Activated T-cell treated with anti-CD3 and anti-CD28 coated beads for 1 hour (primary cell): ENCODE data around the gene KNDC1.
"Not testable (repeated sequence)": the region's sequence is repeated elsewhere in the genome, so short reads cannot be mapped to it uniquely, and the experiment has no call there.

Source experiments
- DNase-seq: peaks from one replicate; pipeline ENCODE4 v3.0.0-alpha.2; 2020; ENCODE audit warnings: low read depth

The KNDC1 gene

DNA sequence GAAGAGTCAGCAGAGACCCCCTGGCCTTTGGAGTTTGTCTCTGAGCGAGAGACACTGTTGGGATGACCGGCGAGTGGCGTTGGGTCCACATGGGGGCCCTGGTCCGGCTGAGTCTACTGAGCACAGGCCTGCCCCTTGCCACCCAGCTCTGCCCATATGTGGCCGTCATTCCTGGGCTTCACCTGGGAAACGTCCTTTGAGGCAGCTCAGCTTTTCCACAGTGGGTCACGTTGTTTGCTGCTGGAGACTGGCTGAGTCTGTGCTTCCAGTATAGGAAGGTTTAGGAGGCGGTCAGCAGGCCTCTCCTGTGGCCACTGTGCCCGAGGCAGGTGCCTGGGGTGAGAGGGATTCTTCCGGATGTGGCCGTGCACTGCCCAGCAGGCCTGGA lies 99.6 kb downstream of the KNDC1 start:
- no peak for DNase-seq

DNA sequence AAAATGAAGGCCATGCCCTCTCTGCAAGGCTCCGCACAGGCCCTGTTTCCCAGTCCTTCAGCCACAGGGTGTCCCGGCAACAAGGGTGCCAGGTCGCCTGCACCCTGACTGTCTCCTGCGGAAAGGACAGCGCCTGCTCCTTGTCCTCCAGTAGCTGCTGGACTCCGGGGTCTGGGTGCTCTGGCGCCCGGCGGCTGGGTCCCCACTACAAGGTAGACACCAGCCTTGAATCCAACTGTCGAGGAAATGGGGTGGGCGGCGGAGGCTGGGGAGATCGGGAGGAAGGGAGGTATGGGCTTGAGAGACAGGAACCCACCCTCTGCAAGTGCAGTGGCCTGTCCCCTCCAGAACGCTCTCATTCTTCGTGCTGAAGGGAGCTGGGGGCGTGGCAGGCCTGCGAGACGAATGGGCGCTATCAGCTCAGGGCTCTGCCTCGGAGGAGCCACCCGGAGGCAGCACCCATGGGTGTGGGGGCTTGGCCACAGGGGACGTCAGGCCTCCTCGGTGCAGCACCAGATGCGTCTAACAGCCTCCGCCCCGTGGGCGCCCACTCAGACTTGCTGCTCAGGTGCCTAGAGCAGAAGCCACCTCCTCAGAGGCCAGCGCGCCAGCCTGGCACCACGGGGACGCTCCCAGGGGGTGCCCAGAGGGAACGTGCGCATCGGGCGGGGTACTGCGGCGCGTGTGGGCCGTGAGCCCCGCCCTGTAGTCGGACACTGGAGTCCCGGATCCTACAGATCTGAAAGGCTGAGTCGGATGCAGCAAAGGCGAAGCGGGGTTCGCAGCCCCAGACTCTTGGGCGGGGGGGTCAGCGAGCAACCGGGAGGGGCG lies 101.1 kb downstream of the KNDC1 start:
- DNase-seq = no peak

DNA sequence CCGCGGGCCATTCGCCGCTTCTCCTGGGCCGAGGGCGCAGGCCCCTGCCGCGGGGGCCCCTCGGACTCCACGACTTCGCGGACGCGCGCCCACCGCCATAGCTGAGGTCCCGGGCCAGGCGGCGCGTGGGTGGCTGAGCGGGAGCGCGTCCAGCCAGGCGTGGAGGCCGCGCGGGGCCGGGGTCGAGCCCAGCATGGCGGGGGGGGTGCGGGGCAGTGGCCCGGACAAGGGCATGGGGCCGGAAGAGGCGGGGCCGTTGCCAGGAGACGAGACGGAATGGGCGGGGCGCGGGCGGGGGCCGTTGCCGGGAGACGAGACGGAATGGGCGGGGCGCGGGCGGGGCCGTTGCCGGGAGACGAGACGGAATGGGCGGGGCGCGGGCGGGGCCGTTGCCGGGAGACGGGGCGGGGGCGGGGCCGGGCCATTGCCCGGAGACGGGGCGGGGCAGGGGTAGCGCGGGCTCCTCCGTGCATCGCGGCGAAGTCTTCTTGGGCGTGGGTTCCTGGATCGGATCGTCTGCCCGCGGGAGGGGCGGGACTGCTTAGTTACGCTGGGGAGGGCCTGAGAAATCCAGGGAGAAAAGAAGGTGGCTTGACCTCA lies 101.8 kb downstream of the KNDC1 start:
- DNase-seq = peak; percentile 76

DNA sequence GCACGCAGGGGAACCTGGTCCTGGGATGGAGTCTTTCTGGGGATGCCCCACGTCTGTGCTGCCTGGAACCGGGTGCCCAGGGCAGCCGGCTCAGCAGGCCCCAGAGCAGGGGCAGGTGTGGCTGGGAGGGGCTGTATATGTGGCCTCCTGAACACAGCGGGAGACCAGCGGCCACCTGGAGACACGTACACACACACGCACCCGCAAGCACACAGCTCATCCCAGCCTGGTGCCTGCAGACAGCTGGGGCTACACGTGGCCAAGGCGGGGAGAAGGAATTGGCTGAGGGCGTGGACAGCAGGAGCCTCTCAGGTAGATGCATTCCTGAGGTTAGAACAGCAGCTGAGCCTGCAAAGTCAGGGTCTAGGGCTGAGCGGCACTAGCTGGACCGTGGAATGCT lies 102.7 kb downstream of the KNDC1 start:
- DNase-seq = no peak

DNA sequence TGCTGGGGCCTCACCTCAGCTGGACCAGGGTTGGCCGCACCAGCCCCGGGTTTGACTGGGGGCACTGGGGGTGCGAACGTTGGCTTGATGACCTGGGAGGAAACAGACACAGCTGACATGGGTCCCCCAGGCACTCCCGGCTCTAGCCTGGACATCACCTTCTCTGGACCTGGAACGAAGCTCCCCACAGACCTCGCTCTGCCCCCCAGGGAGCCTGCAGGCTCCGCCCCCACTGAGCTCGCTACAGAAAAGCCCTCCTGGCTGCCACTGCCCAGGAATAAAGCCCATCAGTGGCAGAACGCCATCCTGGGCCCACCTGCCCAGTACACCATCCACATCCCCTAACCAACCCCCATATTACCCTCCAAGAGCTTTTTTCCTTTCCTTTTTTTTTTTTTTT lies 103.7 kb downstream of the KNDC1 start:
- DNase-seq = no peak

DNA sequence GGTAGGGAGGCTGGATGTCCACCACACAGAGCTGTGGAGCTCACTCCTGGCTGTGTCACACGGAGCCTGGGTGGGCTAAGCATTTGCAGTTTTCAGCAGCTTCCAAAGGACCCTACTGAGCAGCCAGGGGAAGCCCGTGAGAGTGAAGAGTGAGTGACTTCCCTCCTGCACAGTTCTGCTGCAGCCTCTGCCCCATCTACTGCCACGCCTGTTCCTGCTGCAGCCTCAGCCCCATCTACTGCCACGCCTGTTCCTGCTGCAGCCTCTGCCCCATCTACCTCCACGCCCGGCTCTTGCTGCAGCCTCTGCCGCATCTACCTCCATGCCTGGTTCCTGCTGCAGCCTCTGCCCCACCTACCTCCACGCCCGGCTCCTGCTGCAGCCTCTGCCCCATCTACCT lies 104.4 kb downstream of the KNDC1 start:
- DNase-seq = no peak

DNA sequence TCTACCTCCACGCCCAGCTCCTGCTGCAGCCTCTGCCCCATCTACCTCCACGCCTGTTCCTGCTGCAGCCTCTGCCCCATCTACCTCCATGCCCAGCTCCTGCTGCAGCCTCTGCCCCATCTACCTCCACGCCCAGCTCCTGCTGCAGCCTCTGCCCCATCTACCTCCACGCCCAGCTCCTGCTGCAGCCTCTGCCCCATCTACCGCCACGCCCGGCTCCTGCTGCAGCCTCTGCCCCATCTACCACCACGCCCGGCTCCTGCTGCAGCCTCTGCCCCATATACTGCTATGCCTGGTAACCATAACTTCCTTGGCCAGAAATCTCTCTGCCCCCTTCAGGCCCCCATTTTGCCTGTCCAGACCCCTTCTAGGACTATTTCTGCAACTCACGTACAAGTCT lies 105.0 kb downstream of the KNDC1 start:
- not testable (repeated sequence) for DNase-seq

DNA sequence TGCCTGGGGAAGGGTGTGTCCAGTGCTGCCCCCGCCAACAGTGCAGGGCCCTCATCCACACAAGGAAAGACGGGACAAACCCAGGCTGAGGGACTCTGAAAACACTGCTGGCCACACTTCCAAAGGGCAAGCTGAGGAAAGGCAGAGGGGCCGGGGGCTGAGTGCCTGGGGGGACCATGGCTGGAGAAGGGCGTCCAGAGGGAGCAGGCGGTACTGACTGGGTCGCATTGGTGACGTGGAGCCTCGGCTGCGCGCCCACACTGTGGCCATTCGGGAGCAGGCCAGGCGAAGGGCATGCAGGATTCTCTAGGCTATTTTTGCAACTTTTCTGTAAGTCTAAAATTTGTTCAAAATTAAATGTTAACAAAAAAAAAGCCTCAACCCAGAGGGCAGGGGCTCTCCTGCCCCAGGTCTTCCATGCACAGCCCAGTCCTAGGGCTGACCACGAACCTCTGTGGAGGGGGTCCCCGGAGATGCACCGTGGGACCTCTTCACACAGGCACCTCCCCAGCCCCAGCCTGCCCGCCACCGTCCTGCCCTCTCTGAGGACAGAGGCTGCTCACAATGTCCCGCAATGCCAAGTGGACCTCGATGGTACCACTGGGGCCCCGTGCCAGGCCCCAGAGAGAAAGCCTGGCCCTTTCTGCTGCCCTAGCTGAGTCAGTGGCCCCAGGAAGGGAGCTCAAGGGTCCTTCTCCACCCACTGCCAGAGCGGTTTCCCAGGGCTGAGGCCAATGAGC lies 106.2 kb downstream of the KNDC1 start:
- DNase-seq = no peak

DNA sequence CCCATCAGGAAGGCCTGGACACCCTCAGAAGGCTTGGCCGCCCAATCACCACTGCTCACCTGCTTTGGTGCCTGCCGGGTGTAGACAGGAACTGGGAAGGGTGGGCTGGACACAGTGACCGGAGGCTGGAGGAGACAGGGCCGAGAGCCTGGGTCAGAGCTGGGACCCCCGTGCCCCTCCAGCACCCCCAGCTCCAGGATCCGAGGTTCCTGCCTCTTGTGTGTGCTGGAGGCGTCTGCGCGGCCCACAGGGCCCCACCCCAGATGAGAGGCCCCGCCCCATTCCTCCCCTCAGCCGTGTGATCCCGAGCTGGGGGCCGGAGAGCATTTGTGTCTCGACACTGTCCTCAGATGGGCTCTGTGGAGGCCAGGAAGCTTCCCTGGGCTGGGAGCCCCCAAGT lies 107.3 kb downstream of the KNDC1 start:
- DNase-seq = no peak

DNA sequence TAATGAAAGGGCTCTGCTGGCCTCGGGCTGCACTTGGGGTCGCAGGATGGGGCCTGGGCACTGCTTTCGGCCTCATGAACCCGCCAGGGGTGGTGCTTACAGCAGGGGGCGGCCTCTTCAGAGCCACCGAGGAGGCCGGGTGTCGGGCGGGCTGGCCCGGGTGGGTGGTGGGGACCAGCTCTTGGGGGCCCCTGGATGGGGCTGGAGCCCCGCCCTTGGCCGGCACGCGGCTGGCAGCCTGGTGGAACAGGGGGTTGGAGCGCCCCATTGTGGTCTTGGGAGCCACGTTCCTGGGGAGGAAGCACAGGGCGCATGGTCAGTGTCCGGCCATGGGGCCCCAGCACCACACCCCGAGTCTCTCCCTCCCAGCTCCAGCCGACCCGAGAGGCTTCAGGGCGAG lies 107.8 kb downstream of the KNDC1 start:
- no peak for DNase-seq

DNA sequence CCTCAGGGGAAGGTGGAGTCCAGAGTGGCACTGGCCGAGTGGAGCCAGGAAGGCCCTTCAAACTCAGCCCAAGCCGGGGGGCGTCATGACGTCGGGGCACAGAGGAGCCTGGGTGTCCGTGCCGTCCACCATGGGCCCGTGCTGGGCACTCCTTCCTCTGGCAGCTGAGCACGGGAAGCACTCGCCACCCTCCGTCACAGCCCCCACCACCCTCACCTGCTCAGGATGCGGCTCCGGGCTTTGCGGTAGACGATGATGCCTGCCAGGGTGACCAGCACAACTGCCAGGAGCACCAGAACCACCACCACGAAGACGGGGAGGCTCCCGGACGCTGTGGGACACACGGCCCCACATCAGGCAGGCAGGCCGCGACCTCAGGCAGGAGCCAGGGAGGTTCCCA lies 108.5 kb downstream of the KNDC1 start:
- no peak for DNase-seq

DNA sequence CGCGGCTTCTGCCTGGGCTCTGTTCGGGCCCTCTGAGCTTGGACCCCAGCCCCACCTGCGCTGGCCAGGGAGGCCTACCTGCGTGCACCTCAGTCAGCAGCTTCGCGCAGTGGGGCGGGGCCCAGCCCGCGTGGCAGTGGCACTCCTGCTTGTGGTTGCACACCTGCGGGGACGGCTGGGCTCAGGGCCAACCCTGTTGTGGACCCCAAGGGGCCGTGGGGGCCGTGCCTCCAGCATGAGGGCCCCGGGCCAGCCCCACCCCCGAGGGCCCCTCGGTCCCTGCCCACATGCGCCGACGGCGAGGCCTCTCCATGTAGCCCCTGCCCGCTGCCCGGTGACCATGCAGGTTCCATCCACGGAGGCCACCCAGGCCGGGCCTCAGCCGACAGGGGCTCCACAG lies 109.3 kb downstream of the KNDC1 start:
- no peak for DNase-seq

DNA sequence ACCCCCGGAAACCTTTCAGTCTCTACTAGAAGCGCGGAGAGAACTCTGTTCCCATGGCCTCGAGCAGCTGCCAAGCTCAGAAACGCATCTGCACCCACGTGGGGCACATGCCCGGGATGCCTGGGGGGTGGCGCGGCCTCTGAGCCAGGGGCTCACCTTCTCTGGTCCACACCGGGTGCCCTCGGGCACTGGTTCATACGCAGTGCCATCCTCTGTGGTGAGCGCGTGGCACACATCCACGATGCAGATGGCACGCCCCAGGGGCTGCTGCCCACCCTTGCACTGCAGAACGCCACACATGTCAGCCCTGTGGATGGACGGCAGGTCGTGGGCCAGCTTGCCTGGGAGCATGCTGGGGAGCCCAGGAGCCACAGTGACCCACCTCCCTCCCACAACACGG lies 110.2 kb downstream of the KNDC1 start:
- DNase-seq = no peak

DNA sequence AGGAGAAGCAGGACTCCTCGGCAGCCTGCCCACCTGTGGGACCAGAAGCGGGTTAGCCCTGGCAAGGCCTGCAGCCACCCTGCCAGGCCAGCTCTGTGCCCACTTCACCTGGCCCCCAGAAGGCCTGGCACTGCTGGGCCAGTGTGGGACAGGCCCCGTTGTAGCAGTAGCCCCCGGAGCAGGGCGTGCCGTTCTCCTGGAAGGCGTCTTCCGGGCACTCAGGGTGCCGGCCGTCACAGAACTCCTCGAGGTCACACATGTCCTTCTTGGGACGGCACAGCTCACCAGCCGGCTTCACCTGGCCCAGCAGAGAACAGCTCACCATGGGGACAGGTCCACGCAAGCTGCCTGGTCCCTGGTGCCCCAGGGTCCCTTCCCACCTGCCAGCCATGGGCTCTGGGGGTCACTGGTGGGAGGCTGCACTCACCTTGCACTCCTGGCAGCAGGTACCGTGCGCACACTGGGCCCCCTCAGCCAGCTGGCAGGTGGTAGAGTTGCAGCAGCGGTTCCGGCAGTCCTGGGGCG lies 110.8 kb downstream of the KNDC1 start:
- DNase-seq = no peak

DNA sequence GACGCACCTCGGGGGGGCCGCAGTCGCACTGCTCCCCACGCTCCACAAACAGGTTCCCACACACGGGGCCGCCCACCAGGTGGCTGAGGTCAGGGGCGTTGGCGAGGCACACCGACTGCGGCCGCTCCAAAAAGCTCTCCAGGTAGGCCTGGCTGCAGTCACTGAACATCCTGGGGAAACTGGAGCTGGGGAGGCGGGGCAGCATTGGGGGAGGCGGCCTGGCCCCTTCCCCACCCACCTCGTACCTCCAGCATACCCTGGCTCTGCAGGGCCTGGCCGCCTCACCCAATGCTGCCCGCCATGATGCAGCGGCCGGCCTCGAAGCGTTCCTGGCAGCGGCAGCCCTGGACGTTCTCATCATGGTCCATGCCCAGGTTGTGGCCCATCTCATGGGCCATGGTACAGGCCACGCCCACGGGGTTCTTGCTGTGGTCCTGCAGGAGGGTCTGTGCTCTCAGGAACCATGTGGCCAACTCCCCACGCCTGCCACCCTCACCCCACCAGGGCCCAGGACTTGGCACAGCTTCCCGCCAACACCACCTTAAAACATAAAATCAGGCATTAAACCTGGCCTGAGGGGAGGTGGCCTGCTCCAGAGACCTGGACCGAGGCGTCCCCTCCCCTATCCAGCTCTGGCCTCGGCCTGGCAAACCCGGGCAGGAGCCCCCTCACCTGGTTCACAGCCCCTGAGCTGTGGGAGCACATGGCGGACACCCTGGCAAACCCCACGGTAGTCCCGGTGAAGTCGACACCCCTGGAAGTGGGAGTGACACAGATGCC lies 111.7 kb downstream of the KNDC1 start:
- no peak for DNase-seq

DNA sequence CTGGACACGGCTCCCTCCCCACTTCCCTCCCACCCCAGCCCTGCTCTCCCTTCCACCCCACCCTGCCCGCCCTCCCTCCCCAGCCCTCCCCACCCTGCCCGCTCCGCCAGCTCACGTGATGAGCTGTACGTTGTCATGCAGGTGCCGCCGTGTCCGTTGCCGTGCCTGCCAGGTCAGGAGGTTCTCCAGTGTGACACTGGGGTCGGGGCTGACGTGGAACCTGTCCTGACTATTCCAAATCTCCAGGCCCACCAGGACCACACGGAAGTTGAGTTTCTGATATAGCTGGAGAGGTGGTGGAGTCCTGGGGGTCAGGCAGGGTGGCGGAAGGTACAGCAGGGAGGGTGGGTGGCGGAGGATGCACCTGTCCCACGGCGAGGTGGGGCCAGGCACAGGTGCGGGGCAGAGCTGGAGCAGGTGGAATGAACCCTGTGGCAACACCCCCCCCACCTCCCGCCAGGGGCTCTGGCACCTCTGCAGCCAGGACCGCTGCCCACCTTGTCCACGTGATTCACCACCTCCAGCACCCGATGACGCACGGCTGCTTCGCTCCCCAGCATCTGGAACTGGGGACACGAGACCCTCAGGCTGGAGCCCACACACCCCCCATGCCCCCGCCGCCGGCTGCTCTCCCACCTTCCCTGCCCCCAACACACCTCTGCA lies 112.4 kb downstream of the KNDC1 start:
- DNase-seq = no peak

DNA sequence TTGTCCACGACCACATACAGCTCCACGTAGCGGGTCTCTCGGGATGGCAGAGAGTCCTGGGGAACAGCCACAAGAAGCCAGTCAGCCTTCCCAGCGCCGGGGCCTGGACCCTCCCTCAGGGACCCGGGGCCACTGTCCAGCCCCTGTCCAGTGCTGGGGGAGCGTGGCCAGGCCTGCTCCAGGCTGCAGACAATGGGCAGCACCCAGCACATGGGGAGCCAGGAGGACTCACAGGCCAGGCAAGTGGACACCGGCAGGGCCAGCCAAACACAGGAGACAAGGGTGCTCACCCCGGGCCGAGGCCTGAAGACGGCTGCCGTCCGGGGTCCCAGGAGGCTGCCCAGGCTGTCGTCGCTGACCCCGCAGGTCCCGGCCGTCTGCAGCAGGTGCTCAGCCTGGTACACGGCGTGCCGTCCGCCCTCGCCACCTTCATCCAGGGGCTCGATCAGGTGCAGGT lies 113.0 kb downstream of the KNDC1 start:
- no peak for DNase-seq

DNA sequence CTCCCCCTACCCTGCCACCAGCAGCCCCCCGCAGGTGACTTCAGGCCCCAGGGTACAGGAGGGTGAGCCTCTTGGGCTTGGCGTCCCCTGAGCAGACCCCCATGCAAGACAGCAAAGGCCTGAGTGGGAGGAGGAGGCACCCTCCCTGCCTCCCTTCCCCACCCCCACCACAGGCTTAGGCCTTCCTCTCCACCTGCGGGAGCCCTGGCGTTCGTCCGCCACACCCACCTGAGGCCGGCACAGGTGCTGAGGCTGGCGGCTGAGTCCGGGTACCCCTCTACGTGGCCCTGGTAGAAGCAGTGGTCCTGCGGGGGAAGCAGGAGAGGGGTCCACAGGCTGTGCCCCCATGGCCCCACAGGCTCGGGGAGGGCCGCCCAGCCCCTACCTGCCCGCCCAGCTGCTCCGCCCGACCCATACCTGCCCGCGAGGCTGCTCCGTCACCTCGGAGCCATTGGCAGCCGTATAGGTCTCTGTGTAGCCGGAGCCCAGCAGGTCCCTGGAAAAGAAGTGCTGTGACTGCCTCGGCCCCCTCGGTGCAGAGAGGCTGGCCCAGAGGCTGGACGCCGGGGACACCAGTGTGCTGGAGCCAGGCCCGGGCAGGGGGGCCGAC lies 113.6 kb downstream of the KNDC1 start:
- no peak for DNase-seq

DNA sequence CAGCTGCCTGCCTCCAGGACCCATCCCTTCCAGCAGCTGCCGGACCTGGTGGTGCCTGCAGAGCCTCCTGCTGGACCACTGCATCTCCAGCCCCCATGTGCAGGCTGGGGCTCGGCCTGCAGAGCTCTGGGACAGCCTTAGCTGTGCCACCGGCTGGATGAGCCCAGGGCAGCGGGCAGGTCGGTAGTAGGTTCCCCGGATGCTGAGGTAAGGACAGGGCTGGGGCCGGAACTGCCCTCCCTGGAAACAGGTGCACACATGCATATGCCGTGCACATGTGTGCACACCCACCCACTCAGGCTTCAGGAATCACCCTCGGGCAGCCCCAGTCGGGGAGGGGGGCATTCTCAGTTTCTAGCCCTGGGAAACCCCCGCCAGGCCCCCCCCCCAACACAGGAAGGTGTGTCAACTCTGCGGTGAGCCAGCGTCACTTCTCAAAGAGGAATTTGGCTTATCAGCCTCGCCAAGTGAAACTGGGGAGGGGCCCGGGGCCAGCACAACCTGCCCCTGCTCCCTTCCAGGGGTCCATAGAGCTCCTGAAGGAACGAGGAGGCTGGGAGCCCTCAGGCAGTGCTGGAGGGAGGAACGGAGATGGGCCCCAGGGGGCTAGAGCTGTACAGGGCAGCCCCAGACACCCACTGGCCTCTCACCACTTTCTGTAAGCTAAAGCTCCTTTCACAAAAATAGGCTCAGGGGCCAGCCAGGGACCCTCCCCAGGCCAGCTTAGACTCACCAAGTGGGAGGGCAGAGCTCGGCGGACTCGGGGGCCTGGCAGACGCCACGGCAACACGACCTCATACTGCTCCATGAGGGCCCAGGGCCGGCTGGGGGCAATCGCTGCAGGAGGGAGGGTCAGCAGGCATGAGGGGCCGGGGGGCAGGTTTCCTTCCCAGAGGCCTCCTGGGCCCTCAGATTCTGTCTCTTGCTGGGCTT lies 115.0 kb downstream of the KNDC1 start:
- peak; percentile 62 for DNase-seq

DNA sequence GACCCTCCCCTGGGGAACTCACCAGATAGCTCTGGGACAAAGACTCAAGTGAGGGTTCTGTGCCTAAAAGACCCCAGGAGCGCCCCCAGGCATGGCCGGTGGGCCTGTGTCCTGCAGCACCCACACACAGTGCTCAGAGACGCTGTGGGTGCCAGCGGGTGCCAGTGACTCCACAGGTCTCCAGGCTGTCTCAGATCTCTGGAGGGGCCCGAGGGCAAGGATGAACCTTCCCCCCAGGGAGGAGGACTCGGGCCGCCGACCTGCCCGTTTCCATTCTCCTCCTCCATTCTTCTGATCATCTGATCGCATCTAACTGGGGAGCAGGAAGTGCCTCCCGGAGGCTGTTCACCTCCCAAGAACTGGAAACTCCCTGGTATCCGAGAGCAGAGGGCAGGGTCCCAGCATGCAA lies 115.7 kb downstream of the KNDC1 start:
- DNase-seq = peak; percentile 47
